OCI-LY7 (cell line): ENCODE results near the gene THSD8. TPM values are rescaled to one million over a fixed set of nuclear protein-coding genes. Genes with fewer than 3 reads are reported as not detected.

Source experiments
- BruUV-seq: library from RNA; stranded (reverse); fragments of 400-500 nt; replicated peaks from 2 replicates; lab custom pipeline; 2021; lab: Mats Ljungman, UMichigan
- CTCF ChIA-PET: fragments of 300-600 bp; sonication (Branson Sonifier 250); formaldehyde crosslinking; loops from one replicate; lab custom pipeline; 2022; ENCODE audit warnings: antibody characterized with exemption; ENCODE audit not compliant: unreplicated experiment; lab: Charles Lee
- POLR2A ChIA-PET: fragments of 300-600 bp; sonication (Branson Sonifier 250); formaldehyde crosslinking; loops from one replicate; lab custom pipeline; 2022; ENCODE audit warnings: antibody characterized with exemption; lab: Charles Lee
- DNase-seq: peaks from one replicate; pipeline ENCODE4 v3.0.0-alpha.2; 2015; ENCODE audit warnings: low spot score
- H2AFZ ChIP-seq: fragments of 200-600 bp; sonication (generic), shearing (Covaris generic); 2 replicates; pipeline ENCODE4 v1.6.1; 2014; ENCODE audit warnings: mild to moderate bottlenecking, antibody characterized with exemption, low read length, moderate library complexity
- H3K27ac ChIP-seq: fragments of 200-600 bp; sonication (generic); 2 replicates; pipeline ENCODE4 v1.5.1; 2014; ENCODE audit warnings: mixed run types, low read depth, mild to moderate bottlenecking, moderate library complexity, low read length, inconsistent platforms; ENCODE audit not compliant: poor library complexity, severe bottlenecking
- H3K36me3 ChIP-seq: fragments of 200-600 bp; sonication (generic); 2 replicates; pipeline ENCODE4 v1.6.1; 2014; ENCODE audit warnings: mild to moderate bottlenecking, antibody characterized with exemption, low read length, moderate library complexity, mixed read lengths; ENCODE audit not compliant: insufficient read depth
- H3K4me1 ChIP-seq: fragments of 200-600 bp; sonication (generic); 2 replicates; pipeline ENCODE4 v1.5.1; 2014; ENCODE audit warnings: mild to moderate bottlenecking, low read length; ENCODE audit not compliant: insufficient read depth, poor library complexity, severe bottlenecking
- H3K4me2 ChIP-seq: fragments of 200-600 bp; sonication (generic); 2 replicates; pipeline ENCODE4 v1.6.1; 2014; ENCODE audit warnings: mild to moderate bottlenecking, low read length
- H3K4me3 ChIP-seq: fragments of 200-600 bp; sonication (generic); 2 replicates; pipeline ENCODE4 v1.5.1; 2014; ENCODE audit warnings: mild to moderate bottlenecking, low read depth, low read length; ENCODE audit not compliant: poor library complexity, severe bottlenecking
- H3K79me2 ChIP-seq: fragments of 200-600 bp; sonication (generic); 2 replicates; pipeline ENCODE4 v1.6.1; 2016; ENCODE audit warnings: low read depth, mild to moderate bottlenecking, low read length, moderate library complexity, mixed read lengths; ENCODE audit not compliant: insufficient read depth
- H3K9me2 ChIP-seq: fragments of 200-600 bp; sonication (generic); 2 replicates; pipeline ENCODE4 v1.6.1; 2016; ENCODE audit warnings: mild to moderate bottlenecking, low read length, mixed read lengths; ENCODE audit not compliant: insufficient read depth
- H3K9me3 ChIP-seq: fragments of 200-600 bp; sonication (generic); 2 replicates; pipeline ENCODE4 v1.6.1; 2014; ENCODE audit warnings: mild to moderate bottlenecking, mixed run types, low read length, mixed read lengths
- H4K20me1 ChIP-seq: fragments of 200-600 bp; sonication (generic); 2 replicates; pipeline ENCODE4 v1.6.1; 2014; ENCODE audit warnings: mild to moderate bottlenecking, antibody characterized with exemption, low read length, moderate library complexity, mixed read lengths; ENCODE audit not compliant: insufficient read depth
- EZH2phosphoT487 ChIP-seq: fragments of 200-600 bp; sonication (generic); IDR thresholded peaks from 2 replicates; pipeline ENCODE4 v1.6.1; 2018; ENCODE audit warnings: low read depth, borderline replicate concordance, mild to moderate bottlenecking, mixed run types, antibody characterized with exemption, low read length, moderate library complexity, mixed read lengths
- intact Hi-C: fragments of 100-400 bp; cut with micrococcal nuclease; formaldehyde crosslinking; loops from one replicate; pipeline ENCODE4 v1.10.0; 2022; ENCODE audit not compliant: unreplicated experiment
- total RNA-seq, 2 experiments: library from RNA; depleted of rRNA in 1 of 2; stranded (reverse); fragments of >200 nt in 1 of 2; shearing (Covaris generic) in 1 of 2; gene quantifications; 2 replicates each; pipeline ENCODE4 v1.2.3, GENCODE V29; 2014 to 2022
- TF ChIP-seq, protein P1 (sequence below): fragments of 200-600 bp; sonication (generic); conservative IDR thresholded peaks from 2 replicates; pipeline ENCODE4 v1.5.1; 2014; ENCODE audit warnings: mild to moderate bottlenecking, antibody characterized with exemption, low read length, moderate library complexity, mixed read lengths

THSD8 gene
- total RNA-seq, 2 experiments from 2014 or later: 42.7 TPM; not detected in 1

DNA sequence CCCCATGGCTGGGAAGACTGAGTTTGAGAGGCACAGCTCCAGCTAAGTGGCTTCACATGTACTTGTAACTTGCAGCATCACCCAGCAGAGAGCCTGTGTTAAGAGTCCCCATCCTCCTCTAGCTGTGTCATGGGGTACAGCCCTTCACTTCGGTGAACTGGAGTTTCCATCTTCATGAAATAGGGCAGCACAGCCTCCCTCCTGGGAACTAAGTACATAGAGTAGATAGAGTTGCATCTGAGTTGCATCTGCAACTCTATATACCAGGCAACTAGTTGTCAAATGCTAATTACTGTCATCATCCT is 1.5 kb upstream of the THSD8 start:
- CTCF ChIA-PET: interaction anchor here (1.3 kb wide), 1 partner anchor 23 kb away, joined by 4 read pairs; no protein-coding TSS in a partner anchor

DNA sequence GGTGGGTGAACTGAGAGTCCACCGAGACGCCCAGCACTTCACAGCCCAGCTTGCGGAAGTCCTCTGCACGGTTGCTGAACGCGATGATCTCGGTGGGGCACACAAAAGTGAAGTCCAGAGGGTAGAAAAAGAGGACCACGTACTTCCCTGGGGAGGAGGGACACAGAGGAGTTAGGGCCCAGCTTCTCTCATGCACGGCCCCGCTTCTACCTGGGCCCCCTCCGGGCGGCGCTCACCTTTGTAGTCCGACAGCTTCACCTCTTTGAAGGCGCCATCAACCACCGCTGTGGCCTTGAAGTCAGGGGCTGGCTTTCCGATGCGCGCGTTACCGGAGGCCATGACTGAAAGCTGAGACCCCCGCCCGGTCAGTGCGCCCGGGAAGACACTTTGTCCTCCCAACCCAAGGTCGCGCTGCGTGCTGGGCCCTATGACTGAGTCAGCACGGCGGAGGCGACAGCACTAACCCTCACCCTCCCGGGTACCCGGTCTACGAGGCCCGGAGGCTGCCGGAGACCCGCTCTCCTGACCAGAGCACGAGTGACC is 875 bp upstream of the THSD8 start:
- DNase-seq: peak; percentile 54
- H3K27ac ChIP-seq: peak overlapping the region; percentile 22

More for the DNA sequence above, 1.5 kb upstream of the THSD8 start:
- no peak for DNase-seq
- Histone ChIP-seq H3K36me3 (peaks cover 19% of the 10 kb centered on the region; the same call in 1 of the 2 replicates), H3K4me3 (peak overlapping the region; percentile 95), H3K4me1 (peaks cover 26% of the 10 kb centered on the region), H3K9me2 (no peaks in the 10 kb centered on the region), H4K20me1 (no peaks in the 10 kb centered on the region; the same call in 1 of the 2 replicates), H3K79me2 (peaks cover 12% of the 10 kb centered on the region; the same call in 1 of the 2 replicates), H3K27ac (no peak overlapping the region), H3K4me2 (peak overlapping the region; percentile 92), H3K9me3 (no peaks in the 10 kb centered on the region), H2AFZ (no peak overlapping the region)
- no peak for TF ChIP-seq EZH2phosphoT487
- TF ChIP-seq, protein P1, sequence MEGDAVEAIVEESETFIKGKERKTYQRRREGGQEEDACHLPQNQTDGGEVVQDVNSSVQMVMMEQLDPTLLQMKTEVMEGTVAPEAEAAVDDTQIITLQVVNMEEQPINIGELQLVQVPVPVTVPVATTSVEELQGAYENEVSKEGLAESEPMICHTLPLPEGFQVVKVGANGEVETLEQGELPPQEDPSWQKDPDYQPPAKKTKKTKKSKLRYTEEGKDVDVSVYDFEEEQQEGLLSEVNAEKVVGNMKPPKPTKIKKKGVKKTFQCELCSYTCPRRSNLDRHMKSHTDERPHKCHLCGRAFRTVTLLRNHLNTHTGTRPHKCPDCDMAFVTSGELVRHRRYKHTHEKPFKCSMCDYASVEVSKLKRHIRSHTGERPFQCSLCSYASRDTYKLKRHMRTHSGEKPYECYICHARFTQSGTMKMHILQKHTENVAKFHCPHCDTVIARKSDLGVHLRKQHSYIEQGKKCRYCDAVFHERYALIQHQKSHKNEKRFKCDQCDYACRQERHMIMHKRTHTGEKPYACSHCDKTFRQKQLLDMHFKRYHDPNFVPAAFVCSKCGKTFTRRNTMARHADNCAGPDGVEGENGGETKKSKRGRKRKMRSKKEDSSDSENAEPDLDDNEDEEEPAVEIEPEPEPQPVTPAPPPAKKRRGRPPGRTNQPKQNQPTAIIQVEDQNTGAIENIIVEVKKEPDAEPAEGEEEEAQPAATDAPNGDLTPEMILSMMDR: no peak
- no TSS peak for BruUV-seq
- POLR2A ChIA-PET: interaction anchor here (1.2 kb wide), 1 partner anchor 9 kb away, joined by 4 read pairs; the partner anchor contains the start of gene JUNB
- intact Hi-C loops: no loop called here

More for the DNA sequence above, 875 bp upstream of the THSD8 start:
- ChIA-PET POLR2A (interaction anchor here (1.2 kb wide), 1 partner anchor 9 kb away, joined by 4 read pairs; the partner anchor contains the start of gene JUNB), CTCF (interaction anchor here (1.3 kb wide), 1 partner anchor 23 kb away, joined by 4 read pairs; no protein-coding TSS in a partner anchor)
- intact Hi-C loops: no loop called here
- H3K36me3 ChIP-seq: peaks cover 19% of the 10 kb centered on the region; the same call in 1 of the 2 replicates
- H3K9me3 ChIP-seq: no peaks in the 10 kb centered on the region
- peaks cover 25% of the 10 kb centered on the region for H3K4me1 ChIP-seq
- peak overlapping the region; percentile 71; the same call in 1 of the 2 replicates for H2AFZ ChIP-seq
- peak overlapping the region; percentile 92 for H3K4me2 ChIP-seq
- no peaks in the 10 kb centered on the region for H3K9me2 ChIP-seq
- peaks cover 12% of the 10 kb centered on the region; the same call in 1 of the 2 replicates for H3K79me2 ChIP-seq
- BruUV-seq: no TSS peak
- H4K20me1 ChIP-seq: no peaks in the 10 kb centered on the region; the same call in 1 of the 2 replicates
- peak overlapping the region; percentile 95 for H3K4me3 ChIP-seq
- no peak for TF ChIP-seq EZH2phosphoT487
- TF ChIP-seq, protein P1: peak; percentile 42
